H9 (cell line): Measurements from ENCODE around the gene RNU6-1. TPM values are rescaled to one million over a fixed set of nuclear protein-coding genes. Genes with fewer than 3 reads are reported as not detected.
A peak's percentile ranks its signal among the peaks of the same experiment; 100 is the strongest.

Experiments used
- DNase-seq: peaks from one replicate; pipeline ENCODE4 v3.0.0-alpha.2; 2017
- H2AFZ ChIP-seq: one replicate; pipeline ENCODE4 v1.6.1; 2013; ENCODE audit warnings: mild to moderate bottlenecking, low read length, control low read depth, moderate library complexity
- H2AK5ac ChIP-seq: 2 replicates; pipeline ENCODE4 v1.6.1; 2013; ENCODE audit warnings: low read length, control low read depth, mixed read lengths; ENCODE audit not compliant: insufficient read length
- H2BK120ac ChIP-seq: one replicate; pipeline ENCODE4 v1.6.1; 2013; ENCODE audit warnings: low read depth, mild to moderate bottlenecking, low read length, control low read depth, inconsistent platforms; ENCODE audit not compliant: poor library complexity, severe bottlenecking
- H2BK12ac ChIP-seq: 2 replicates; pipeline ENCODE4 v1.6.1; 2013; ENCODE audit warnings: low read length, control low read depth, mixed read lengths, low read depth; ENCODE audit not compliant: insufficient read length
- H2BK15ac ChIP-seq: 2 replicates; pipeline ENCODE4 v1.6.1; 2013; ENCODE audit warnings: low read depth, low read length, control low read depth
- H2BK20ac ChIP-seq: one replicate; pipeline ENCODE4 v1.6.1; 2013; ENCODE audit warnings: low read depth, mild to moderate bottlenecking, low read length, control low read depth, inconsistent platforms; ENCODE audit not compliant: poor library complexity, severe bottlenecking
- H2BK5ac ChIP-seq: 2 replicates; pipeline ENCODE4 v1.6.1; 2013; ENCODE audit warnings: low read length, control low read depth, mixed read lengths; ENCODE audit not compliant: insufficient read length
- H3K14ac ChIP-seq: 2 replicates; pipeline ENCODE4 v1.6.1; 2013; ENCODE audit warnings: low read length, control low read depth; ENCODE audit not compliant: insufficient read depth
- H3K18ac ChIP-seq: 2 replicates; pipeline ENCODE4 v1.6.1; 2013; ENCODE audit warnings: low read depth, mild to moderate bottlenecking, mixed read lengths, low read length, control low read depth; ENCODE audit not compliant: insufficient read length
- H3K23ac ChIP-seq: 2 replicates; pipeline ENCODE4 v1.6.1; 2013; ENCODE audit warnings: low read length, control low read depth, mixed read lengths, low read depth; ENCODE audit not compliant: insufficient read length
- H3K23me2 ChIP-seq: 2 replicates; pipeline ENCODE4 v1.6.1; 2013; ENCODE audit warnings: low read depth, mild to moderate bottlenecking, mixed read lengths, low read length, control low read depth; ENCODE audit not compliant: insufficient read length, poor library complexity, severe bottlenecking
- H3K27ac ChIP-seq: 2 replicates; pipeline ENCODE4 v1.5.1; 2013; ENCODE audit warnings: low read length, control low read depth, mixed read lengths, low read depth; ENCODE audit not compliant: insufficient read length
- H3K27me3 ChIP-seq: 2 replicates; pipeline ENCODE4 v1.6.1; 2013; ENCODE audit warnings: low read length, control low read depth, inconsistent platforms; ENCODE audit not compliant: insufficient read depth
- H3K4ac ChIP-seq: 2 replicates; pipeline ENCODE4 v1.6.1; 2013; ENCODE audit warnings: low read depth, mild to moderate bottlenecking, control low read depth, inconsistent platforms, low read length, moderate library complexity
- H3K4me1 ChIP-seq: 2 replicates; pipeline ENCODE4 v1.6.1; 2013; ENCODE audit warnings: low read length, control low read depth, inconsistent platforms; ENCODE audit not compliant: insufficient read depth
- H3K4me2 ChIP-seq: 2 replicates; pipeline ENCODE4 v1.6.1; 2013; ENCODE audit warnings: low read length, control low read depth, mixed read lengths; ENCODE audit not compliant: insufficient read length, insufficient read depth
- H3K56ac ChIP-seq: 2 replicates; pipeline ENCODE4 v1.6.1; 2013; ENCODE audit warnings: low read depth, mild to moderate bottlenecking, mixed read lengths, low read length, control low read depth; ENCODE audit not compliant: insufficient read length
- H3K79me1 ChIP-seq: 2 replicates; pipeline ENCODE4 v1.6.1; 2013; ENCODE audit warnings: low read depth, mild to moderate bottlenecking, moderate library complexity, low read length, control low read depth, inconsistent platforms; ENCODE audit not compliant: insufficient read depth, poor library complexity, severe bottlenecking
- H3K79me2 ChIP-seq: 2 replicates; pipeline ENCODE4 v1.6.1; 2013; ENCODE audit warnings: low read length, control low read depth, inconsistent platforms; ENCODE audit not compliant: insufficient read depth
- H3K9ac ChIP-seq: 2 replicates; pipeline ENCODE4 v1.6.1; 2013; ENCODE audit warnings: low read length, control low read depth, mixed read lengths; ENCODE audit not compliant: insufficient read length; ENCODE audit errors: extremely low read depth
- H3K9me3 ChIP-seq: one replicate; pipeline ENCODE4 v1.6.1; 2013; ENCODE audit warnings: low read depth, low read length, inconsistent platforms; ENCODE audit not compliant: control insufficient read depth
- H3T11ph ChIP-seq: one replicate; pipeline ENCODE4 v1.6.1; 2013; ENCODE audit warnings: mild to moderate bottlenecking, low read length, control low read depth, inconsistent platforms
- H4K20me1 ChIP-seq: one replicate; pipeline ENCODE4 v1.6.1; 2013; ENCODE audit not compliant: control insufficient read depth, insufficient read length, insufficient read depth
- H4K5ac ChIP-seq: 2 replicates; pipeline ENCODE4 v1.6.1; 2013; ENCODE audit warnings: low read depth, mild to moderate bottlenecking, mixed read lengths, low read length, control low read depth; ENCODE audit not compliant: insufficient read length
- H4K8ac ChIP-seq: replicated peaks from 2 replicates; pipeline ENCODE4 v1.6.1; 2013; ENCODE audit warnings: low read length, control low read depth, mixed read lengths, low read depth; ENCODE audit not compliant: insufficient read length
- H4K91ac ChIP-seq: 2 replicates; pipeline ENCODE4 v1.6.1; 2013; ENCODE audit warnings: low read depth, mild to moderate bottlenecking, moderate library complexity, mixed read lengths, low read length, control low read depth; ENCODE audit not compliant: insufficient read length
- H3K27ac Mint-ChIP-seq, 3 experiments: 2 replicates in 2 of 3; 3 replicates in 1 of 3; pipeline ENCODE4 v1.8.0; 2020 to 2021; ENCODE audit warnings: mixed read lengths in 3 of 3, mild to moderate bottlenecking in 1 of 3, moderate library complexity in 1 of 3
- H3K27me3 Mint-ChIP-seq: 2 replicates; pipeline ENCODE4 v1.8.0; 2021; ENCODE audit warnings: low read depth, mild to moderate bottlenecking, moderate library complexity, mixed read lengths
- H3K36me3 Mint-ChIP-seq, 3 experiments: 2 replicates in 2 of 3; 3 replicates in 1 of 3; pipeline ENCODE4 v1.8.0; 2020 to 2021; ENCODE audit warnings: low read depth in 3 of 3, mixed read lengths in 3 of 3; ENCODE audit not compliant: insufficient read depth in 1 of 3
- H3K4me1 Mint-ChIP-seq, 2 experiments: 2 replicates each; pipeline ENCODE4 v1.8.0; 2020; ENCODE audit warnings: mixed read lengths in 2 of 2
- H3K4me3 Mint-ChIP-seq, 2 experiments: 2 replicates in 1 of 2; 3 replicates in 1 of 2; pipeline ENCODE4 v1.8.0; 2020 to 2021; ENCODE audit warnings: mild to moderate bottlenecking in 2 of 2, mixed read lengths in 2 of 2, moderate library complexity in 1 of 2
- H3K9me3 Mint-ChIP-seq, 2 experiments: 2 replicates in 1 of 2; 3 replicates in 1 of 2; pipeline ENCODE4 v1.8.0; 2020; ENCODE audit warnings: mild to moderate bottlenecking in 2 of 2, mixed read lengths in 2 of 2, moderate library complexity in 1 of 2
- WGBS: extraction: QIAGEN DNeasy Blood & Tissue Kit; methylation state at CpG from one replicate; pipeline ENCODE4 v1.1.7; 2013; ENCODE audit warnings: missing lambda C conversion rate, low lambda C conversion rate, mixed read lengths; ENCODE audit not compliant: insufficient read length; ENCODE audit errors: extremely low coverage; 5-methylcytosine and 5-hydroxymethylcytosine counted together
- total RNA-seq: library from RNA; stranded (reverse); gene quantifications from 2 replicates; pipeline ENCODE4 v1.2.1, GENCODE V29; 2021
- TF ChIP-seq, protein P1 (sequence below): fragments of 200-600 bp; sonication (generic); conservative IDR thresholded peaks from 3 replicates; pipeline ENCODE4 v1.8.0; 2021; ENCODE audit warnings: antibody characterized with exemption, mild to moderate bottlenecking

The RNU6-1 gene
- total RNA-seq, 1 experiment from 2014 or later: not detected

DNA sequence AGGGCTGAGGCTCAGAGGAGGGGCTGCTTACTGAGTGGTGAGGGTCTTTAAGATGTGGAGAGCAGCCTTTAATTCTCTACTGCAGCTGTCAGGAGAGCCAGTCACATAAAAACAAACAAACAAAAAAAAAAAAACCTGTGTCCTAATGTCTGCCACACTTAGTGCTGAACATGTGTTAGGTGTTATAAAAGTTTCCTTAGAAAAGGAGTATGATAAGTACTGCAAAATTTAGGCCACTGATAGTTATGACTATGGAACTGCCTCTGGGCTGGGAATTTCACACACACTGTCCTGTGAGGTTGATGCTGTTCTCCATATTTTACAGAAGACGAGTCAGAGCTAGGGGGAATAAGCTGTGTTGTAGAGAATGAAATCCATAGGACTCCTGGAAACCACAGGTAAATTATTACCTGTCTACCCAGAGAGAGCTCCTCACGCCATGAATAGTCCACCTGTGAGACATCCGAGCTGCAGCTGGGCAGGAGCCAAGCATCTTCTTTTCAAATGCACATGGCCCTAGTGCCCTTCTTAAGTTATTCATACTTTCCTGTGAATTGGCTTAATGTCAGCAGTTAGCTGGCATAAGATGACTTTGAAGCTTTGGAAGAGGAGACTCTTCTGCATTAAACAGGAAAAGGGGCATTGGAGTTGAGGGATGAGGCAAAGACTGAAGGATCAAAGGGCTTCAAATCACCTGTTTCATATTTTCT is 49.1 kb downstream of the RNU6-1 start:
- Histone ChIP-seq H3K56ac (no peak overlapping the region), H2BK15ac (no peak overlapping the region), H3K9me3 (no peaks in the 10 kb centered on the region), H4K91ac (no peak overlapping the region), H2BK120ac (no peak overlapping the region), H3K79me1 (no peaks in the 10 kb centered on the region), H2AFZ (no peak overlapping the region), H2AK5ac (no peak overlapping the region), H2BK20ac (no peak overlapping the region), H3K79me2 (no peaks in the 10 kb centered on the region), H2BK12ac (no peak overlapping the region), H3K27ac (no peak overlapping the region), H3K9ac (no peak overlapping the region), H2BK5ac (no peak overlapping the region), H3K18ac (no peak overlapping the region), H3K4me1 (peaks cover 16% of the 10 kb centered on the region), H4K8ac (no peak overlapping the region), H3K23me2 (no peaks in the 10 kb centered on the region), H3K23ac (no peak overlapping the region), H4K20me1 (no peaks in the 10 kb centered on the region), H3K27me3 (no peaks in the 10 kb centered on the region), H3K14ac (no peak overlapping the region), H4K5ac (no peak overlapping the region), H3K4ac (no peak overlapping the region), H3T11ph (no peak overlapping the region), H3K4me2 (peak overlapping the region; percentile 14)
- TF ChIP-seq, protein P1, sequence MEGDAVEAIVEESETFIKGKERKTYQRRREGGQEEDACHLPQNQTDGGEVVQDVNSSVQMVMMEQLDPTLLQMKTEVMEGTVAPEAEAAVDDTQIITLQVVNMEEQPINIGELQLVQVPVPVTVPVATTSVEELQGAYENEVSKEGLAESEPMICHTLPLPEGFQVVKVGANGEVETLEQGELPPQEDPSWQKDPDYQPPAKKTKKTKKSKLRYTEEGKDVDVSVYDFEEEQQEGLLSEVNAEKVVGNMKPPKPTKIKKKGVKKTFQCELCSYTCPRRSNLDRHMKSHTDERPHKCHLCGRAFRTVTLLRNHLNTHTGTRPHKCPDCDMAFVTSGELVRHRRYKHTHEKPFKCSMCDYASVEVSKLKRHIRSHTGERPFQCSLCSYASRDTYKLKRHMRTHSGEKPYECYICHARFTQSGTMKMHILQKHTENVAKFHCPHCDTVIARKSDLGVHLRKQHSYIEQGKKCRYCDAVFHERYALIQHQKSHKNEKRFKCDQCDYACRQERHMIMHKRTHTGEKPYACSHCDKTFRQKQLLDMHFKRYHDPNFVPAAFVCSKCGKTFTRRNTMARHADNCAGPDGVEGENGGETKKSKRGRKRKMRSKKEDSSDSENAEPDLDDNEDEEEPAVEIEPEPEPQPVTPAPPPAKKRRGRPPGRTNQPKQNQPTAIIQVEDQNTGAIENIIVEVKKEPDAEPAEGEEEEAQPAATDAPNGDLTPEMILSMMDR: no peak
- Mint-ChIP-seq H3K36me3 (peaks cover 0 to 13% (median 11%) of the 10 kb centered on the region in 3 experiments; a peak in 5 of 7 replicates), H3K27ac (peak overlapping the region in 1 of 3 experiments; percentile 3; a peak in 2 of 7 replicates), H3K27me3 (peaks cover 1% of the 10 kb centered on the region; the same call in 1 of the 2 replicates), H3K4me1 (peaks cover 42 to 48% of the 10 kb centered on the region in 2 experiments), H3K4me3 (0 out of 5 replicates have a peak overlapping the region, but pooled peaks of 1 of the 2 experiments have one; percentile 9), H3K9me3 (peaks cover 3 to 8% of the 10 kb centered on the region in 2 experiments; a peak in 3 of 5 replicates)
- no CpG with 5 or more reads among the region's 3 CpGs for WGBS
- peak; percentile 51 for DNase-seq

Other genes with a start within 250 kb of the RNU6-1 start
- 0.13 TPM in 2 replicates for gene SKOR1, start 14.5 kb downstream of the RNU6-1 start, total RNA-seq
- gene PIAS1, start 214.3 kb upstream of the RNU6-1 start, total RNA-seq: 29.4 and 31.1 TPM in 2 replicates